ENCODE results near the gene RASA3. TPM values are rescaled to one million over a fixed set of nuclear protein-coding genes. Genes with fewer than 3 reads are reported as not detected.

Gene RASA3
- total and polyA plus RNA-seq, 2 donors, result 17.8 to 26.3 TPM

- DNase-seq (ENCODE audit: extremely low spot score), result no peak
- Histone ChIP-seq H3K4me3 (ENCODE audit: low read depth, low read length) (no peak overlapping the region), H3K4me1 (ENCODE audit: insufficient read depth) (no peaks in the 10 kb centered on the region), H3K36me3 (ENCODE audit: insufficient read depth) (no peaks in the 10 kb centered on the region), H3K27ac (ENCODE audit: low read depth) (no peak overlapping the region)
- 92% methylated on average over 28 of the region's 28 CpGs for WGBS
Observed at GRCh38 chr13:114030666-114031610, 101.5 kb downstream of the RASA3 start.

GRCh38 chr13:114029866-114030625 is 102.4 kb downstream of the RASA3 start:
- Histone ChIP-seq H3K4me1 (ENCODE audit: insufficient read depth) (no peaks in the 10 kb centered on the region), H3K4me3 (ENCODE audit: low read depth, low read length) (no peak overlapping the region), H3K27ac (ENCODE audit: low read depth) (no peak overlapping the region), H3K36me3 (ENCODE audit: insufficient read depth) (no peaks in the 10 kb centered on the region)
- DNase-seq (ENCODE audit: extremely low spot score), result no peak
- 85% methylated on average over 23 of the region's 23 CpGs for WGBS

DNA sequence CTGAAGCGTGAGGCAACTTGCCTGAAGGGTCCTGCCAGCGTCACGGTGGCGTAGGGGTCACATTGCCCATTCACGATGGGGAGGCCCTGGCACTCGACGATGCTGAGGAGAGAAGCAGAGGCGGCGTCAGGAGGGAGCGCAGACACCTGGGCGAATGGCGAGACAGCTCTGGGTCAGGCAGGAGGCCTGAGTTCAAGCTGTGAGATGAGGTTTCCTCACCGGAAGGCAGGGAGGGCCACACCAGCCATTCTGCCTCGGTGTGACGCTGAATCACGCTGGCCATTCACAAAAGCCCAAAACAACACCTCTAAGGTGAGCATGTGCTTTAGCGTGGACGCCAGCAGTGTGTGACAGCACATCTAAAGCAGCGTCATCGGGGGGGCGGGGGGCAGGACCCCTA is 104.6 kb downstream of the RASA3 start:
- Histone ChIP-seq H3K27ac (ENCODE audit: low read depth) (no peak overlapping the region), H3K36me3 (ENCODE audit: insufficient read depth) (no peaks in the 10 kb centered on the region), H3K4me3 (ENCODE audit: low read depth, low read length) (no peak overlapping the region), H3K4me1 (ENCODE audit: insufficient read depth) (no peaks in the 10 kb centered on the region)
- no peak for DNase-seq (ENCODE audit: extremely low spot score)
- WGBS, result 96% methylated on average over 21 of the region's 21 CpGs

- WGBS, result 55% methylated on average over 21 of the region's 21 CpGs
- Histone ChIP-seq H3K36me3 (ENCODE audit: insufficient read depth) (no peaks in the 10 kb centered on the region), H3K27ac (ENCODE audit: low read depth) (no peak overlapping the region), H3K4me1 (ENCODE audit: insufficient read depth) (no peaks in the 10 kb centered on the region), H3K4me3 (ENCODE audit: low read depth, low read length) (no peak overlapping the region)
- no peak for DNase-seq (ENCODE audit: extremely low spot score)
Observed at GRCh38 chr13:114027046-114027715, 105.2 kb downstream of the RASA3 start.

DNA sequence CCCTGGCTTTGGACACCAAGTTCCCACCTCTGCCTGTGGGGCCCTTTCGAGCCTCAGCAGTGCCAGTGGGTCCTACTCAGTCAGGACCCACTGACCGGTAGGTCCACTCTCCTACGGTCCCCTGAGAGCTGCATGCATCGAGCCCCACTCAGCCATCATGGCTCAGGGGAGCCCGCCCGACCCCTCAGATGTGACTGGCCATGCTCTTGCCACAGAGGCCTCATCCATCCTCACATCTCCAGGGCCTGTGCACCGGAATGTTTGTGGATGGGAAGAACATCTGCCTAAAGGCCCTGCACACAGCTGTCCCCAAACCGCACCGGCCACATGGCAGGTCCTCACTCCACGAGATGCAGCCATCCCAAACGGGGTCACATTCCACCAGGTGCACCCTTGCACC is 105.9 kb downstream of the RASA3 start:
- no peak for DNase-seq (ENCODE audit: extremely low spot score)
- no peak overlapping the region for H3K4me3 ChIP-seq (ENCODE audit: low read depth, low read length)
- H3K4me1 ChIP-seq (ENCODE audit: insufficient read depth), result no peaks in the 10 kb centered on the region
- no peak overlapping the region for H3K27ac ChIP-seq (ENCODE audit: low read depth)
- H3K36me3 ChIP-seq (ENCODE audit: insufficient read depth), result no peaks in the 10 kb centered on the region
- WGBS, result 94% methylated on average over 11 of the region's 11 CpGs

DNA sequence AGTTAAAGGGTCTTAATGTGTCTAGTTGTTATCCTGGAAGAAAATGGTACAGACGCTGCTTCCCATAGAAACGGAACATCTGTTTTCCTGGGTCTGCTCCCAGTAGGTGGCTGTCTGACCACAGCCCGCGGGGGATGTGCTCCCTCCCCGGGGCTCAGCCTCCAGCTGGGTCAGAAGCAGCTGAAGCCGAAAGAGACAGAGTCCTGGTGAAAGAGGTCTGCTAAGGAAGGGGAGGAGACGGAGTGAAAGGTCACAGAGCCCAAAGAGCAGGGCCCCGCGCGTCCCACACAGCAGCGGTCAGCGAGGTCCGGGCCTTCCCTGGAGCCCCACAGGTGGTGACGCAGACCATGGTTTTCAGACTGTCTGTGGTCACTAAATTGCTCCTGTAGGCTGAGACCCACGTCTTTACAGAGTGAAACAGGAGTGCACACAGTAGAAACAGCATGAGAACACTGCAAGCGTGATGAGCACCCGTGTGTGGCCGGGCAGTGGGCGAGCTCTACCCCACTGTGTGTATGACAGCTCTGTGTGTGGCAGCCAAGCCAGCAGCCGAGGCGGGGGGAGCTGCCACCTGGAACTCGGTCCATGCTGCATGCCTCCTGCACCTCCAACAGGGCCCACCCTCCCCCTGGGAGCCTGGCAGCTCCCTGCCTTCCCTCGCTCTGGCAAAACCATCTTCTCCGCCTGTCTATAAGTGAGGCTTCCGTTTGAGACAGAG is 106.5 kb downstream of the RASA3 start:
- Histone ChIP-seq H3K27ac (ENCODE audit: low read depth) (no peak overlapping the region), H3K4me3 (ENCODE audit: low read depth, low read length) (no peak overlapping the region), H3K36me3 (ENCODE audit: insufficient read depth) (no peaks in the 10 kb centered on the region), H3K4me1 (ENCODE audit: insufficient read depth) (no peaks in the 10 kb centered on the region)
- peak; percentile 36 for DNase-seq (ENCODE audit: extremely low spot score)
- 56% methylated on average over 25 of the region's 25 CpGs for WGBS

- Histone ChIP-seq H3K4me3 (ENCODE audit: low read depth, low read length) (no peak overlapping the region), H3K4me1 (ENCODE audit: insufficient read depth) (no peaks in the 10 kb centered on the region), H3K36me3 (ENCODE audit: insufficient read depth) (no peaks in the 10 kb centered on the region), H3K27ac (ENCODE audit: low read depth) (no peak overlapping the region)
- WGBS, result 53% methylated on average over 4 of the region's 4 CpGs
- DNase-seq (ENCODE audit: extremely low spot score), result no peak
Observed at GRCh38 chr13:114025405-114025713, 107.1 kb downstream of the RASA3 start.

DNA sequence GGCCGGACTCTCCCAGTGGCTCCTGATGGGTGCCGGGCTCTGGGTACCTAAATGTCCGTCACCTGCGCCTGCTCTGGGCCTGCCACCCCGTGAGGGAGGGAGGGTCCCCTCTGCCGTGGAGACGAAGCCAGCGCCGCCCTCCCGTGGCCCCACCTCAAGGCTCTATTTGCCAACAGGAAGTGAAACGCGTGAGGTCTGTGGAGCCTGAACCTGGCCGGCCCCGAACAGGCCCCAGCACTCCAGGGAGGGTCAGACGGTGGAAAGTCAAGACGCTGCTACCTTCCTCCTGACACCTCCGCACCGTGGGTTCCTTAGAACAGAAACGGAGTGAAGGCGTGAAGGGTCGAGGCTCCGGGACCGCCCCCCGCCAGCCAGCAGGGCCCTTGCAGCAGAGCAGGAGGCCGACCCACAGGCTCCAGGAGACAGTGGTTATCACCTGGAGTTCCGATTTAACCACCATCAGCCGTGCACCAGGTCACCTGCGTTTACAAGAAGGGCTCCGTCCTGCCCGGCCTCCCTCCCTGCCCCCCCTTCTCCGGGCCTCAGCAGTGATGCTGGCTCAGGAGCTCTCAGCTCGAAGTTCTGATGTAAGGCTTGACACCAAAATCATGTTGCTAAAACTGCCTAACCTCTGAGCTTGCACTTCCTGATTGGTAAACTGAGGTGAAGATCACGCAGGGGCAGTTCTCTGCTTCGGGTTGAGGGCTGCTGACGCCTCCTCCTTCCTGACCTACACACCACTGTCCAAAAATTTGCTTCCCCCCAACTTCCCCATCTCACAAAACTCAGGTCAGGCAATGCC is 107.6 kb downstream of the RASA3 start:
- H3K4me1 ChIP-seq (ENCODE audit: insufficient read depth), result no peaks in the 10 kb centered on the region
- no peak overlapping the region for H3K27ac ChIP-seq (ENCODE audit: low read depth)
- WGBS, result 86% methylated on average over 35 of the region's 35 CpGs
- no peak for DNase-seq (ENCODE audit: extremely low spot score)
- no peaks in the 10 kb centered on the region for H3K36me3 ChIP-seq (ENCODE audit: insufficient read depth)
- no peak overlapping the region for H3K4me3 ChIP-seq (ENCODE audit: low read depth, low read length)

DNA sequence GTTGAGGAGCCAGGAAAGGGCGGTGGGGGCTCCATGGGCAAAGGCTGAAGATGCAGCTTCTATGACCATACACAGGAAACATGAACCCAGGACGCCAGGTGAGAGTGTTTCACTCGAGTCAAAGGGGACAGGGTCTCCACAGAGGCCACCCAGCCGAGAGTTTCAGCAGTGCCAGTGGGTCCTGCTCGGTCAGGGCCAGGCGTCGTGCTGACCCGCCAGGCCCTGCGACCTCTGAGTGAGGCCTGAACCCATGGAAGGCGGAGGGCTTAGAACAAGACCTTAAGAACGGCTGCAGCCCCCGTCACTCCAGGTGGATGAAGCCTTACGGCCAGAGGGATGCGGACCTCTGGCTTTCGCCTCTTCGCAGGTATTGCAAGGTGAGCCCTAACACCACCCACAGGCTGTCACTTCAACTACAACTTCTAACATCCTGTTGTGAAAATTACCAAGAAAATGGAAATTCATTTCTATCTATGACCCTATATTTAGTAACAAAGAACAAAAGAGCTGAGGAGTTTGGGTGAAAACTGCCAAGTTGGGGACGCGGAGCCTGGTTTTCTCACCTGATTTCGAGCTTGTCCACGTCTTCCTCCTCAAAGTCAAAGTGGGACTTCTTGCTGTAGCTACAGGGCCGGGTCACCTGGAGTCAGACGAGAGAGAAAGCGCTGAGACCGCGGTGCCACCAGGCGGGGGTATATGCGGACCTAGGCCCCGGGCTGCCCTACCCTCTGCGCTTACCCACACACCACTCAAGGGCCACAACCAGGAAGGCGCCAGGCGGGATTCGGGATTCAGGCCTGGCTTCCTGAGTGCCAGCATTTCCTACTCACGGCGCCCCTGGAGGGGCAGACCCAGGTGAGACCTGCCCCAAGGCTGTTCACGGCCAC is 108.5 kb downstream of the RASA3 start:
- H3K27ac ChIP-seq (ENCODE audit: low read depth), result no peak overlapping the region
- no peak for DNase-seq (ENCODE audit: extremely low spot score)
- H3K4me1 ChIP-seq (ENCODE audit: insufficient read depth), result no peaks in the 10 kb centered on the region
- peaks cover 3% of the 10 kb centered on the region for H3K36me3 ChIP-seq (ENCODE audit: insufficient read depth)
- 95% methylated on average over 35 of the region's 35 CpGs for WGBS
- H3K4me3 ChIP-seq (ENCODE audit: low read depth, low read length), result no peak overlapping the region

DNA sequence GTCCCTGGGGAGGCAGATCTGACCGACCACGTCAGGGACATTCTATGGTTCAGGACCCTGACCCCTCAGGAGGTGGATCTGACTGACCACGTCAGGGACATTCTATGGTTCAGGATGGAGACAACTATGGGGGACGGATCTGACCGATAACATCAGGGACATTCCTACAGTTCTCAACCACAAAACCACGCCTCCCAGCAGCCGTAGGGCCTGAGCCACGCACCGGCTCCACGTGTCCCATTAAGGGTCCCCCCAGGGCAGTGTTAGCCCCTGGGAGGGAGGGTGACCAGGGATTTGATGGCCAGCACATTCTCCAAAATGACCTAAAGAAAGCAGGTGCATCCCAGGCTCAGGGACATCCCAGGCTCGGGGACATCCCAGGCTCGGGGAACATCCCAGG is 109.5 kb downstream of the RASA3 start:
- no peak for DNase-seq (ENCODE audit: extremely low spot score)
- WGBS, result 89% methylated on average over 12 of the region's 12 CpGs
- H3K36me3 ChIP-seq (ENCODE audit: insufficient read depth), result peaks cover 3% of the 10 kb centered on the region

GRCh38 chr13:114022309-114022669 is 110.1 kb downstream of the RASA3 start:
- no peak overlapping the region for H3K27ac ChIP-seq (ENCODE audit: low read depth)
- 92% methylated on average over 9 of the region's 9 CpGs for WGBS
- peaks cover 3% of the 10 kb centered on the region for H3K36me3 ChIP-seq (ENCODE audit: insufficient read depth)
- DNase-seq (ENCODE audit: extremely low spot score), result no peak
- H3K4me1 ChIP-seq (ENCODE audit: insufficient read depth), result no peaks in the 10 kb centered on the region
- no peak overlapping the region for H3K4me3 ChIP-seq (ENCODE audit: low read depth, low read length)

More for the DNA sequence above, 109.5 kb downstream of the RASA3 start:
- Histone ChIP-seq H3K27ac (ENCODE audit: low read depth) (no peak overlapping the region), H3K4me1 (ENCODE audit: insufficient read depth) (no peaks in the 10 kb centered on the region), H3K4me3 (ENCODE audit: low read depth, low read length) (no peak overlapping the region)

All from urinary bladder (tissue), 4 donors.